PFSK-1 (cell line): ENCODE data around the gene NCBP2L.

Experiments used
- FOXP2 ChIP-seq: optimal IDR thresholded peaks from 2 replicates; pipeline ENCODE3; 2011; ENCODE audit warnings: borderline replicate concordance, control low read depth, inconsistent platforms; ENCODE audit not compliant: insufficient read depth; ENCODE audit errors: extremely low read length, extremely low read depth
- POLR2AphosphoS5 ChIP-seq: IDR thresholded peaks from 2 replicates; pipeline ENCODE4 v1.6.1; 2012; ENCODE audit warnings: low read depth, mild to moderate bottlenecking, control low read depth, low read length, moderate library complexity
- SIN3A ChIP-seq: IDR thresholded peaks from 2 replicates; pipeline ENCODE4 v1.6.1; 2012; ENCODE audit warnings: mild to moderate bottlenecking, low read length, moderate library complexity, borderline replicate concordance; ENCODE audit not compliant: insufficient read depth
- TAF1 ChIP-seq: IDR thresholded peaks from 2 replicates; pipeline ENCODE4 v1.6.1; 2012; ENCODE audit warnings: low read length, control low read depth, borderline replicate concordance; ENCODE audit not compliant: insufficient read depth
- TF ChIP-seq, protein P1 (sequence below), 2 experiments: IDR thresholded peaks; 2 replicates each; pipeline versions ENCODE4 v1.6.1 to v1.8.0; 2011 to 2012; ENCODE audit warnings: low read depth in 2 of 2, low read length in 2 of 2, control low read depth in 1 of 2, inconsistent platforms in 1 of 2, mild to moderate bottlenecking in 1 of 2, moderate library complexity in 1 of 2; ENCODE audit not compliant: insufficient read depth in 1 of 2

Gene NCBP2L

DNA sequence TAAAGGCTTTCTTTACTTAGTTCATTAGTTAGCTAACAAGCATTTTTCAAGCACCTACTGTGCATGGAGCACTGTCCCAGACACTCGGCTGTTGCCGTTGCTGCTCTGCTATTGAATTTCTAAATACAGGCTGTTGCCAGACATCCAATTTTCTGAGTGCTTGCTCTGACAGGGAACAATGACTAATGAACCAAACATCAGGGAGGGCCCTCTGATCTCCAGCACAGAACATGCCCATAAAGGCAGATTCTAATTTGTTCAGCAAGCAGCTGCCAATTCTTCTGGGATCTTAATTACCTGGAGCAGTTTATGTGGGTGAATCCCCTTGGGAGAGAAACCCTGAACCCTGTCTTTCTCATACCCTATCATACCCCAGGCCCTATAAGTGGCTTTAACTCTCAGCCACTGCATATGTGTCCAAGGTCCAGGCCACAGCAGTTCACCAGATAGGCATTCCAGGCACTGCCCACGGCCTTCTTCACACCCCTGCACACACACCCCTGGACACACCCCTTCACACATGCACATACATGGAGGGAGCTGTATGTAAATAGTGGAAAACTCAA lies 29.9 kb upstream of the NCBP2L start:
- TF ChIP-seq TAF1 (no peak), POLR2AphosphoS5 (no peak), FOXP2 (no peak), SIN3A (no peak)
- TF ChIP-seq, protein P1, sequence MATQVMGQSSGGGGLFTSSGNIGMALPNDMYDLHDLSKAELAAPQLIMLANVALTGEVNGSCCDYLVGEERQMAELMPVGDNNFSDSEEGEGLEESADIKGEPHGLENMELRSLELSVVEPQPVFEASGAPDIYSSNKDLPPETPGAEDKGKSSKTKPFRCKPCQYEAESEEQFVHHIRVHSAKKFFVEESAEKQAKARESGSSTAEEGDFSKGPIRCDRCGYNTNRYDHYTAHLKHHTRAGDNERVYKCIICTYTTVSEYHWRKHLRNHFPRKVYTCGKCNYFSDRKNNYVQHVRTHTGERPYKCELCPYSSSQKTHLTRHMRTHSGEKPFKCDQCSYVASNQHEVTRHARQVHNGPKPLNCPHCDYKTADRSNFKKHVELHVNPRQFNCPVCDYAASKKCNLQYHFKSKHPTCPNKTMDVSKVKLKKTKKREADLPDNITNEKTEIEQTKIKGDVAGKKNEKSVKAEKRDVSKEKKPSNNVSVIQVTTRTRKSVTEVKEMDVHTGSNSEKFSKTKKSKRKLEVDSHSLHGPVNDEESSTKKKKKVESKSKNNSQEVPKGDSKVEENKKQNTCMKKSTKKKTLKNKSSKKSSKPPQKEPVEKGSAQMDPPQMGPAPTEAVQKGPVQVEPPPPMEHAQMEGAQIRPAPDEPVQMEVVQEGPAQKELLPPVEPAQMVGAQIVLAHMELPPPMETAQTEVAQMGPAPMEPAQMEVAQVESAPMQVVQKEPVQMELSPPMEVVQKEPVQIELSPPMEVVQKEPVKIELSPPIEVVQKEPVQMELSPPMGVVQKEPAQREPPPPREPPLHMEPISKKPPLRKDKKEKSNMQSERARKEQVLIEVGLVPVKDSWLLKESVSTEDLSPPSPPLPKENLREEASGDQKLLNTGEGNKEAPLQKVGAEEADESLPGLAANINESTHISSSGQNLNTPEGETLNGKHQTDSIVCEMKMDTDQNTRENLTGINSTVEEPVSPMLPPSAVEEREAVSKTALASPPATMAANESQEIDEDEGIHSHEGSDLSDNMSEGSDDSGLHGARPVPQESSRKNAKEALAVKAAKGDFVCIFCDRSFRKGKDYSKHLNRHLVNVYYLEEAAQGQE (IDR thresholded peaks at IDR 0.05; ENCODE audit: insufficient read depth in 1 of 2, low read depth in 2 of 2, low read length in 2 of 2): no peak

DNA sequence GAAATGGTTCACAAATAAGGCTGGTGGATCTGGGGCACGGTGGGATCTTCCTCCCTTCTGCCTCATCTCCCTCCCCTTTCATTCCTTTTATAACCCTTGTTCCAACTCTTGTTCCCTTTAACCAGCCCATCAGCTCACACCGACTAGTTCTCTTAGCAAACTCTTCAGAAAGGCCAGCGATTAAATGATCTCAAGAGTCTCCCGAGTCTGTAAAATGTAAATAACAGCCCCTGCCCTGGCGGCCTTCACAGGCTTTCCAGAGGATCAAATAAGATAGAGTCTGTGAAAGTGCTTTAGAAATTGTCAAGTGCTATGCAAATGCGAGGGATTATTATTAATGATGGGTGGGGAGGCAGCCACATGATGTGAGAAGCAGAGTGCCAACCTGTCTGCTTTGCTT lies 29.0 kb upstream of the NCBP2L start:
- TF ChIP-seq, protein P1 (IDR thresholded peaks at IDR 0.05; ENCODE audit: insufficient read depth in 1 of 2, low read depth in 2 of 2, low read length in 2 of 2): no peak
- TF ChIP-seq SIN3A: no peak
- TF ChIP-seq TAF1: no peak
- no peak for TF ChIP-seq FOXP2
- TF ChIP-seq POLR2AphosphoS5: no peak

DNA sequence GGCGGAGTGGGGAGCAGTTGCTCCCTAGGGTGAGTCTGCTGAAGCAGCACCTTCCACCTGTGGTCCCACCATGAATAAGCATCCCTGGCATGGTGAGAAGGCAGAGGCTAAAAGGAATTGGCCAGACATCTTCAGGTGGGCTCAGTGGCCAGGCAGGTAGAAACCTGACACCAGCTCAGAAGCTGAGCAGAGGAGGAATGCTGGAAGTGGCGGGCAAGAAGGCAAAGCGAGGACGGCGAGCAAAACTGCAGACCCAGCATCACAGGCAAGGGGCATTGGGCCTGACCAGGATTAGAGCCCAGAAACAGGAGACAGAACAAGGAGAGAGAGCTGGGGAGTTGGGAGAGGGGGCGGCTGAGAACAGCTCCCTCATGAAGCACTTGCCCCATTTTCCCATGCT lies 27.3 kb upstream of the NCBP2L start:
- TF ChIP-seq SIN3A (no peak), POLR2AphosphoS5 (no peak), FOXP2 (no peak), TAF1 (no peak)
- TF ChIP-seq, protein P1 (IDR thresholded peaks at IDR 0.05; ENCODE audit: insufficient read depth in 1 of 2, low read depth in 2 of 2, low read length in 2 of 2): no peak

DNA sequence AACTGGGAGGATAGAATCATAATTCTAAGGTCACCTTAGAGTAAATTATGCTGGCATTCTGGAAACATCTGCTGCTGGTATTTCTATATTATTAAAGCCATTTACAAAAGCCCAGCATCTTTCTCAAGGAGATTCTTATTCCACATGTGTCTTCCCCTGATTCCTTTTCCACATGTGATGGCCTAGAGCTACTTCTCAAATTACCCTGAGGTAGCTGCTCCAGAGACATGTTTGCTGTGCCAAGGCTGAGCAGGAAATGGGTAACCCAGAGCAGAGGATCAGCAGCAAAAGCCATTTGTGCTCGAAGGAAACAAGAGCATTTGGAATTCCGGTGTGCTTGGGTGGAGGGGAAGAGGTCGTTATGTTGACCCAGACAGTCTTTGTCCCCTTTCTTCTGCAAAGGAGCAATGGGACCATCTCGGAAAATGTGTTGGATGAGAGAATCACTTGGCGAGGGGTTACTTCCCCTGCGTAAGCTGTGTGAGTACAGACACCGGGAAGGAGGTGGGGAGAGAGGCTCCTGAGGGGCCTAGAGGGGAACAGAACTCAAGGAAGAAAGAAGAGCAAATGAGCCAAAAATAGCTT lies 26.6 kb upstream of the NCBP2L start:
- TF ChIP-seq FOXP2 (no peak), TAF1 (no peak), SIN3A (no peak), POLR2AphosphoS5 (no peak)
- TF ChIP-seq, protein P1 (IDR thresholded peaks at IDR 0.05; ENCODE audit: insufficient read depth in 1 of 2, low read depth in 2 of 2, low read length in 2 of 2): no peak

DNA sequence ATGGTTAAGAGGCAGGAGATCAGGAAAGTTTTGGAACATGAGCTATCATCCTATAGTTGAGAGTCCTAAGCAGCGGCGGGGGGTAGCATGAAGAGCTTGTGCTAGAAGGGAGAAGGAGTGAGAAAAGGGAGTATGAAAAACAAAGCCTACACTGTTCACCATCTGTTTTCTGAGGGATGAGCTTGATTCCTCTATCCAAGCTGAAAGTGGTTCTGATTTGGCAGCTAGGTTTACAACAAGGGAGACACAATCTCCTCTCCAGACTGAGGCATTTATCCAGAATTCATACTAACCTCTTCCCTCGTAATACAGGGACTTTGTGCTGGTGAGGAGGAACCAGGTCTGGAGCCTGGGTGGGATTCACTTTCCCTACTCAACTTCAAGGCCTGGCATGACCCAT lies 25.5 kb upstream of the NCBP2L start:
- TF ChIP-seq TAF1 (no peak), POLR2AphosphoS5 (no peak), SIN3A (no peak), FOXP2 (no peak)
- TF ChIP-seq, protein P1 (IDR thresholded peaks at IDR 0.05; ENCODE audit: insufficient read depth in 1 of 2, low read depth in 2 of 2, low read length in 2 of 2): no peak
